ENCODE measurements around the gene CNTNAP2.

- no peak for TF ChIP-seq CTCF (IDR thresholded peaks at IDR 0.05; ENCODE audit: borderline replicate concordance, extremely low read depth, low read length, poor library complexity, severe bottlenecking)
- no peak for TF ChIP-seq EZH2 (IDR thresholded peaks at IDR 0.05; ENCODE audit: borderline replicate concordance, low read depth, low read length, severe bottlenecking)
These were observed 1452.7 kb downstream of the CNTNAP2 start for GRCh38 chr7:147569116-147569913.
